Measurements from ENCODE around the gene APOBEC3A. TPM values are rescaled to one million over a fixed set of nuclear protein-coding genes. Genes with fewer than 3 reads are reported as not detected.
"Not testable (repeated sequence)": the region's sequence is repeated elsewhere in the genome, so short reads cannot be mapped to it uniquely, and the experiment has no call there.

The APOBEC3A gene
- total RNA-seq, 2 donors from 2014 or later, result not detected

- Histone ChIP-seq H3K4me1 (peaks cover 50% of the 10 kb centered on the region), H3K9me3 (no peaks in the 10 kb centered on the region), H3K4me3 (no peak overlapping the region), H3K36me3 (replicated peaks in 1 of 2; ENCODE audit: insufficient read depth in 1 of 2, low read depth in 2 of 2) (no peaks in the 10 kb centered on the region), H3K27ac (peak overlapping the region in 3 of 4 donors; percentile 86 to 95 (median 92)), H3K27me3 (no peaks in the 10 kb centered on the region)
- WGBS, 2 donors, result 10 to 24% methylated on average over 27 of the region's 27 CpGs
- DNase-seq (peak in 3 of 4 donors; percentile 73 to 82 (median 80)), ATAC-seq (peak; percentile 59)
- intact Hi-C loops (cut with DNase I), result no loop called here
- TF ChIP-seq, protein P1, sequence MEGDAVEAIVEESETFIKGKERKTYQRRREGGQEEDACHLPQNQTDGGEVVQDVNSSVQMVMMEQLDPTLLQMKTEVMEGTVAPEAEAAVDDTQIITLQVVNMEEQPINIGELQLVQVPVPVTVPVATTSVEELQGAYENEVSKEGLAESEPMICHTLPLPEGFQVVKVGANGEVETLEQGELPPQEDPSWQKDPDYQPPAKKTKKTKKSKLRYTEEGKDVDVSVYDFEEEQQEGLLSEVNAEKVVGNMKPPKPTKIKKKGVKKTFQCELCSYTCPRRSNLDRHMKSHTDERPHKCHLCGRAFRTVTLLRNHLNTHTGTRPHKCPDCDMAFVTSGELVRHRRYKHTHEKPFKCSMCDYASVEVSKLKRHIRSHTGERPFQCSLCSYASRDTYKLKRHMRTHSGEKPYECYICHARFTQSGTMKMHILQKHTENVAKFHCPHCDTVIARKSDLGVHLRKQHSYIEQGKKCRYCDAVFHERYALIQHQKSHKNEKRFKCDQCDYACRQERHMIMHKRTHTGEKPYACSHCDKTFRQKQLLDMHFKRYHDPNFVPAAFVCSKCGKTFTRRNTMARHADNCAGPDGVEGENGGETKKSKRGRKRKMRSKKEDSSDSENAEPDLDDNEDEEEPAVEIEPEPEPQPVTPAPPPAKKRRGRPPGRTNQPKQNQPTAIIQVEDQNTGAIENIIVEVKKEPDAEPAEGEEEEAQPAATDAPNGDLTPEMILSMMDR (IDR thresholded peaks at IDR 0.05), result peak in 5 of 7 experiments; percentile 61 to 96 (median 77)
- peak in 2 of 3 donors; percentile 70 to 81 for TF ChIP-seq POLR2A (IDR thresholded peaks at IDR 0.05)
Measured at GRCh38 chr22:38981005-38981991, 23.9 kb downstream of the APOBEC3A start.

DNA sequence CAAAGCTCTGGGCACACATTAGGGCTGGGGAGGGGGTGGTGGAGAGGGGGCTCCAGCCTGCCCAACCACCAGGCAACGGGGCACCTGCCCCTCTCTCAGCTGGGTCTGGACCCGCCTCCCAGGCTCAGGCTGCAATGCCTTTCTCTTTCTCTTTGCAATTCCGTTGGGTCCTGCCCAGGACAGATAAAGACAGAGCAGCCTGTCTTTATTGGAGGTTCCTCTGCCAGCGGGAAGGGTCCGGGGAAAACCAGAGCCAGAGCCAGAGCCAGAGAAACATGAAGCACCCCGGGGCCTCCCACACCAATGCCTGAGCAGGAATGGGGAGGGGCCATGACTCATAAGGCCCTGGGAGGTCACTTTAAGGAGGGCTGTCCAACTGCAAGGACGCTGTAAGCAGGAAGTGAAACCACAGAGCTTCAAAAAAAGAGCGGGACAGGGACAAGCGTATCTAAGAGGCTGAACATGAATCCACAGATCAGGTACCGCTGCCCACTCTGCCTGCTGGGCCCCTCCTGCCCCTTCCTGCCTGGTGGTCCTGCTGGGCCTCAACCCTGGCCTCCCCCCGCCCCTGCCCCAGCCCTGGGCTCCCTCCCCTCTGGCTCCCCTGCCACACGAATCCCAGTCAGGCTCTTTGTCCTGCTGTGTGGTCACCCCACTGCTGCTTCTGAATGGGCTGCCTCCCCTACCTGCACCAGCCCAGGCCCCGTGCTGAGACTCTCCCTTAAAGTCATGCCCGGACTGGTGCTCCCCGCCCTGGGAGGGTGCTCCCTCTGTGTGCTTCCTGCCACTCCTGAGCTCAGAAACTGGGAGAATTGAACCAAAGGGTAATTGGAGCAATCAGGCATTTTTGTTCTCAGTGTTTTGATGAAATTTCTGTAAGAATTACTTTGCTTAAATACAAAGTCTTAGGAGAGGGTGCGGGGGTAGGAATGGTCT, 24.9 kb downstream of the APOBEC3A start, which contains the start of gene APOBEC3B:
TSS of gene APOBEC3B (plus strand) at position 356 of the 936 bp plus-strand sequence. CDS start at position 463, 107 bp downstream.
- TF ChIP-seq, protein P1 (IDR thresholded peaks at IDR 0.05), result no peak
- TF ChIP-seq POLR2A (IDR thresholded peaks at IDR 0.05), result peak; percentile 71 to 83 (median 83)
- H3K4me3 ChIP-seq, result no peak within 1 kb of the TSS
- H3K27me3 ChIP-seq, result no peaks in the 10 kb centered on the region
- intact Hi-C loops (cut with DNase I), result no loop called here
- peak within 1 kb of the TSS in 3 of 4 donors; percentile 86 to 95 (median 92) for H3K27ac ChIP-seq
- H3K9me3 ChIP-seq, result no peaks in the 10 kb centered on the region
- DNase-seq, result peak in 3 of 4 donors; percentile 91 to 98 (median 96)
- WGBS, 2 donors, result 13 to 27% methylated on average over 3 to 15 of the region's 16 CpGs
- ATAC-seq, result peak; percentile 85
- H3K36me3 ChIP-seq (replicated peaks in 1 of 2; ENCODE audit: insufficient read depth in 1 of 2, low read depth in 2 of 2), result no peaks in the 10 kb centered on the region
- H3K4me1 ChIP-seq, result peaks cover 50% of the 10 kb centered on the region

- H3K4me3 ChIP-seq, result no peak overlapping the region
- no peaks in the 10 kb centered on the region for H3K27me3 ChIP-seq
- intact Hi-C loops (cut with DNase I), result no loop called here
- WGBS, 2 donors, result 83 to 89% methylated on average over 2 of the region's 2 CpGs
- no peak for DNase-seq
- H3K27ac ChIP-seq, result peak overlapping the region in 3 of 4 donors; percentile 49 to 92 (median 84)
- TF ChIP-seq POLR2A (IDR thresholded peaks at IDR 0.05), result no peak
- TF ChIP-seq, protein P1 (IDR thresholded peaks at IDR 0.05), result no peak
- H3K9me3 ChIP-seq, result no peaks in the 10 kb centered on the region
- H3K4me1 ChIP-seq, result peaks cover 50% of the 10 kb centered on the region
- H3K36me3 ChIP-seq (replicated peaks in 1 of 2; ENCODE audit: insufficient read depth in 1 of 2, low read depth in 2 of 2), result no peaks in the 10 kb centered on the region
- no peak for ATAC-seq
Measured at GRCh38 chr22:38984224-38984623, 26.8 kb downstream of the APOBEC3A start.

- 11 to 42% methylated on average over 8 to 9 of the region's 9 CpGs for WGBS, 2 donors
- H3K36me3 ChIP-seq (replicated peaks in 1 of 2; ENCODE audit: insufficient read depth in 1 of 2, low read depth in 2 of 2); H3K27me3 ChIP-seq; H3K9me3 ChIP-seq; H3K4me3 ChIP-seq; intact Hi-C loops (cut with DNase I): not testable (repeated sequence)
- Histone ChIP-seq H3K27ac (peak overlapping the region in 3 of 4 donors; percentile 84 to 92 (median 86)), H3K4me1 (peaks cover 50% of the 10 kb centered on the region)
- ATAC-seq (peak; percentile 80), DNase-seq (peak in 3 of 4 donors; percentile 94 to 97 (median 97))
- TF ChIP-seq, protein P1 (IDR thresholded peaks at IDR 0.05), result peak in 1 of 7 experiments; percentile 11
- TF ChIP-seq POLR2A (IDR thresholded peaks at IDR 0.05), result peak in 2 of 3 donors; percentile 46 to 67
Measured at GRCh38 chr22:38984784-38985757, 27.7 kb downstream of the APOBEC3A start.
